ENCODE results near the gene AGPAT1.
A peak's percentile ranks its signal among the peaks of the same experiment; 100 is the strongest.
"Not testable (repeated sequence)": the region's sequence is repeated elsewhere in the genome, so short reads cannot be mapped to it uniquely, and the experiment has no call there.

Gene AGPAT1

GRCh38 chr6:32198345-32198696 lies 22.4 kb upstream of the AGPAT1 start:
- no peak for DNase-seq

GRCh38 chr6:32196682-32197616 lies 21.1 kb upstream of the AGPAT1 start:
- peak; percentile 43 for DNase-seq

- peak; percentile 92 for DNase-seq
Observed at GRCh38 chr6:32195902-32196681, 20.2 kb upstream of the AGPAT1 start.

- DNase-seq, result peak; percentile 100
Observed at GRCh38 chr6:32195652-32195901, 19.7 kb upstream of the AGPAT1 start.

GRCh38 chr6:32194825-32195651 lies 19.2 kb upstream of the AGPAT1 start:
- peak; percentile 74 for DNase-seq

GRCh38 chr6:32194388-32194787 lies 18.5 kb upstream of the AGPAT1 start:
- DNase-seq, result no peak

- not testable (repeated sequence) for DNase-seq
Observed at GRCh38 chr6:32193096-32193495, 17.2 kb upstream of the AGPAT1 start.

- DNase-seq, result no peak
Observed at GRCh38 chr6:32192608-32193039, 16.7 kb upstream of the AGPAT1 start, which contains the start of gene GPSM3. Gene GPSM3, minus strand, starts transcription at chr6:32192643. Its CDS starts 130 bp downstream, at chr6:32192513.

GRCh38 chr6:32191696-32192607 lies 16.1 kb upstream of the AGPAT1 start:
- DNase-seq, result no peak

- no peak for DNase-seq
Observed at GRCh38 chr6:32190911-32191677, 15.2 kb upstream of the AGPAT1 start.

- DNase-seq, result peak; percentile 89
Observed at GRCh38 chr6:32190054-32190851, 14.4 kb upstream of the AGPAT1 start, which contains the start of gene PBX2. Gene PBX2, minus strand, starts transcription at chr6:32190202. Its CDS starts 287 bp downstream, at chr6:32189915.

GRCh38 chr6:32189742-32190053 lies 13.8 kb upstream of the AGPAT1 start:
- no peak for DNase-seq

GRCh38 chr6:32189069-32189741 lies 13.3 kb upstream of the AGPAT1 start:
- no peak for DNase-seq

- no peak for DNase-seq
Observed at GRCh38 chr6:32188381-32189068, 12.6 kb upstream of the AGPAT1 start.

GRCh38 chr6:32187725-32188380 lies 12.0 kb upstream of the AGPAT1 start:
- not testable (repeated sequence) for DNase-seq

GRCh38 chr6:32187009-32187709 lies 11.3 kb upstream of the AGPAT1 start:
- DNase-seq, result no peak

- not testable (repeated sequence) for DNase-seq
Observed at GRCh38 chr6:32186151-32186840, 10.4 kb upstream of the AGPAT1 start.

Measured in midbrain (tissue), 1 donor.